ENCODE data around the gene ZNF593.

Gene ZNF593

GRCh38 chr1:26169198-26169554, 532 bp upstream of the ZNF593 start:
- ATAC-seq (no peak), DNase-seq (no peak)

- no peak for ATAC-seq
- DNase-seq = no peak
Measured at GRCh38 chr1:26170472-26170821, 739 bp downstream of the ZNF593 start.

- no peak for ATAC-seq
Measured at GRCh38 chr1:26171084-26172072, 1.7 kb downstream of the ZNF593 start, which contains the start of gene ZNF593OS. Gene ZNF593OS (minus strand): TSS chr1:26171832. CDS start chr1:26171661, 171 bp downstream.

GRCh38 chr1:26175346-26175745, 5.6 kb downstream of the ZNF593 start:
- ATAC-seq = no peak

More at GRCh38 chr1:26171084-26172072, 1.7 kb downstream of the ZNF593 start, which contains the start of gene ZNF593OS:
- DNase-seq = no peak

GRCh38 chr1:26177182-26177684, 7.5 kb downstream of the ZNF593 start, which contains the start of gene CNKSR1:
Gene CNKSR1 (plus strand): TSS chr1:26177491. CDS start chr1:26177548, 57 bp downstream.
- no peak for ATAC-seq
- DNase-seq = no peak

More at GRCh38 chr1:26175346-26175745, 5.6 kb downstream of the ZNF593 start:
- DNase-seq = no peak

- no peak for ATAC-seq
Measured at GRCh38 chr1:26180010-26180506, 10.3 kb downstream of the ZNF593 start.

GRCh38 chr1:26181586-26182382, 12.1 kb downstream of the ZNF593 start:
- ATAC-seq (peak; percentile 88), DNase-seq (no peak)

More at GRCh38 chr1:26180010-26180506, 10.3 kb downstream of the ZNF593 start:
- no peak for DNase-seq

- no peak for DNase-seq
- no peak for ATAC-seq
Measured at GRCh38 chr1:26182383-26182696, 12.6 kb downstream of the ZNF593 start.

- ATAC-seq (no peak), DNase-seq (no peak)
Measured at GRCh38 chr1:26184086-26184485, 14.4 kb downstream of the ZNF593 start.

GRCh38 chr1:26184883-26185282, 15.2 kb downstream of the ZNF593 start:
- ATAC-seq (no peak), DNase-seq (no peak)

GRCh38 chr1:26187882-26188281, 18.2 kb downstream of the ZNF593 start:
- ATAC-seq = no peak
- DNase-seq = no peak

GRCh38 chr1:26188477-26188876, 18.8 kb downstream of the ZNF593 start:
- ATAC-seq (no peak), DNase-seq (no peak)

GRCh38 chr1:26189331-26189730, 19.6 kb downstream of the ZNF593 start:
- no peak for ATAC-seq

GRCh38 chr1:26189751-26190275, 20.1 kb downstream of the ZNF593 start:
- ATAC-seq (no peak), DNase-seq (no peak)

More at GRCh38 chr1:26189331-26189730, 19.6 kb downstream of the ZNF593 start:
- DNase-seq = no peak

GRCh38 chr1:26190373-26190987, 20.8 kb downstream of the ZNF593 start, which contains the start of gene CATSPER4:
Gene CATSPER4 (plus strand): TSS chr1:26190602. CDS start chr1:26190628, 26 bp downstream.
- DNase-seq (no peak), ATAC-seq (no peak)

GRCh38 chr1:26191739-26192138, 22.0 kb downstream of the ZNF593 start:
- DNase-seq (peak; percentile 26), ATAC-seq (peak; percentile 66)

GRCh38 chr1:26195805-26196204, 26.1 kb downstream of the ZNF593 start:
- DNase-seq (no peak), ATAC-seq (no peak)

- DNase-seq (no peak), ATAC-seq (no peak)
Measured at GRCh38 chr1:26197301-26197700, 27.6 kb downstream of the ZNF593 start.

- no peak for DNase-seq
- ATAC-seq = no peak
Measured at GRCh38 chr1:26197813-26198212, 28.1 kb downstream of the ZNF593 start.

- ATAC-seq (no peak), DNase-seq (no peak)
Measured at GRCh38 chr1:26200413-26200812, 30.7 kb downstream of the ZNF593 start.

GRCh38 chr1:26203642-26204318, 34.1 kb downstream of the ZNF593 start:
- DNase-seq (no peak), ATAC-seq (no peak)
